Gastrocnemius medialis (tissue), 4 donors: ENCODE measurements around the gene ETV6.
"Not testable (repeated sequence)": the region's sequence is repeated elsewhere in the genome, so short reads cannot be mapped to it uniquely, and the experiment has no call there.

Source experiments
- POLR2A ChIP-seq, 2 donors: fragments of 450-650 bp; IDR thresholded peaks; one replicate each; pipeline ENCODE4 v1.6.1; 2017; ENCODE audit warnings: antibody characterized with exemption in 2 of 2, mild to moderate bottlenecking in 2 of 2, moderate library complexity in 2 of 2
- TF ChIP-seq, protein P1 (sequence below), 5 experiments: fragments of 450-650 bp in 3 of 5; fragments of 200-600 bp in 2 of 5; sonication (generic) in 2 of 5; IDR thresholded peaks in 4 of 5; conservative IDR thresholded peaks in 1 of 5; 1 replicate in 4 of 5; 2 replicates in 1 of 5; pipeline ENCODE4 v1.5.1; 2016 to 2019; ENCODE audit warnings: antibody characterized with exemption in 5 of 5, mild to moderate bottlenecking in 3 of 5, moderate library complexity in 3 of 5

DNA sequence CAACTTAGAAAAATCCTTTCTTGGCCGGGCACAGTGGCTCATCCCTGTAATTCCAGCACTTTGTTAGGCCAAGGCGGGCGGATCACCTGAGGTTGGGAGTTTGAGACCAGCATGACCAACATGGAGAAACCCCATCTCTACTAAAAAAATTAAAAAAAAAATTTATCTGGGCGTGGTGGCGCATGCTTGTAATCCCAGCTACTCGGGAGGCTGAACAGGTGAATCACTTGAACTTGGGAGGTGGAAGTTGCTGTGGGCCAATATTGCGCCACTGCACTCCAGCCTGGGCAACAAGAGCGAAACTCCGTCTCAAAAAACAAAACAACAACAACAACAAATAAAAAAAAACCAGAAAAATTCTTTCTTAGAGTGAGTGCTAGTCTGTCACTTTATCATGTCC, 17.6 kb upstream of the ETV6 start:
- TF ChIP-seq, protein P1, sequence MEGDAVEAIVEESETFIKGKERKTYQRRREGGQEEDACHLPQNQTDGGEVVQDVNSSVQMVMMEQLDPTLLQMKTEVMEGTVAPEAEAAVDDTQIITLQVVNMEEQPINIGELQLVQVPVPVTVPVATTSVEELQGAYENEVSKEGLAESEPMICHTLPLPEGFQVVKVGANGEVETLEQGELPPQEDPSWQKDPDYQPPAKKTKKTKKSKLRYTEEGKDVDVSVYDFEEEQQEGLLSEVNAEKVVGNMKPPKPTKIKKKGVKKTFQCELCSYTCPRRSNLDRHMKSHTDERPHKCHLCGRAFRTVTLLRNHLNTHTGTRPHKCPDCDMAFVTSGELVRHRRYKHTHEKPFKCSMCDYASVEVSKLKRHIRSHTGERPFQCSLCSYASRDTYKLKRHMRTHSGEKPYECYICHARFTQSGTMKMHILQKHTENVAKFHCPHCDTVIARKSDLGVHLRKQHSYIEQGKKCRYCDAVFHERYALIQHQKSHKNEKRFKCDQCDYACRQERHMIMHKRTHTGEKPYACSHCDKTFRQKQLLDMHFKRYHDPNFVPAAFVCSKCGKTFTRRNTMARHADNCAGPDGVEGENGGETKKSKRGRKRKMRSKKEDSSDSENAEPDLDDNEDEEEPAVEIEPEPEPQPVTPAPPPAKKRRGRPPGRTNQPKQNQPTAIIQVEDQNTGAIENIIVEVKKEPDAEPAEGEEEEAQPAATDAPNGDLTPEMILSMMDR (IDR thresholded peaks at IDR 0.05 in 4 of 5, conservative IDR thresholded peaks at IDR 0.05 in 1 of 5), result not testable (repeated sequence)
- not testable (repeated sequence) for TF ChIP-seq POLR2A (IDR thresholded peaks at IDR 0.05)
